Ascending aorta (tissue), 2 donors: ENCODE results near the gene TNKS2. TPM values are rescaled to one million over a fixed set of nuclear protein-coding genes. Genes with fewer than 3 reads are reported as not detected.

ENCODE experiments used
- DNase-seq, 2 donors: peaks; one replicate each; pipeline ENCODE4 v3.0.0-alpha.2; 2019; ENCODE audit warnings: low spot score in 2 of 2
- H3K27ac ChIP-seq, 2 donors: fragments of 200-600 bp; sonication (generic); one replicate each; pipeline ENCODE4 v1.5.1; 2016 to 2017; ENCODE audit warnings: mild to moderate bottlenecking in 1 of 2
- H3K27me3 ChIP-seq: fragments of 200-600 bp; sonication (generic); one replicate; pipeline ENCODE4 v1.5.1; 2017
- H3K36me3 ChIP-seq, 2 donors: fragments of 200-600 bp; sonication (generic); one replicate each; pipeline ENCODE4 v1.5.1; 2016
- H3K4me1 ChIP-seq, 2 donors: fragments of 200-600 bp; sonication (generic); one replicate each; pipeline ENCODE4 v1.5.1; 2016 to 2017; ENCODE audit warnings: mild to moderate bottlenecking in 1 of 2
- H3K4me3 ChIP-seq, 2 donors: fragments of 200-600 bp; sonication (generic); one replicate each; pipeline ENCODE4 v1.5.1; 2016 to 2017; ENCODE audit warnings: mild to moderate bottlenecking in 1 of 2
- H3K9me3 ChIP-seq, 2 donors: fragments of 200-600 bp; sonication (generic); one replicate each; pipeline ENCODE4 v1.5.1; 2016
- CTCF ChIP-seq, 3 experiments: fragments of 200-600 bp in 2 of 3; fragments of 450-650 bp in 1 of 3; sonication (generic) in 2 of 3; IDR thresholded peaks; one replicate each; pipeline ENCODE4 v1.5.1; 2016 to 2019; ENCODE audit warnings: antibody characterized with exemption in 3 of 3, mild to moderate bottlenecking in 1 of 3, moderate library complexity in 1 of 3
- intact Hi-C: fragments of 100-400 bp; cut with DNase I; formaldehyde crosslinking; loops from one replicate; pipeline ENCODE4 v1.15.1; 2023
- total RNA-seq: library from RNA; depleted of rRNA; stranded (reverse); fragments of >200 nt; gene quantifications from one replicate; pipeline ENCODE4 v1.1.0, GENCODE V29; 2016

Gene TNKS2
- total RNA-seq, 1 donor from 2014 or later, result 26.4 TPM

DNA sequence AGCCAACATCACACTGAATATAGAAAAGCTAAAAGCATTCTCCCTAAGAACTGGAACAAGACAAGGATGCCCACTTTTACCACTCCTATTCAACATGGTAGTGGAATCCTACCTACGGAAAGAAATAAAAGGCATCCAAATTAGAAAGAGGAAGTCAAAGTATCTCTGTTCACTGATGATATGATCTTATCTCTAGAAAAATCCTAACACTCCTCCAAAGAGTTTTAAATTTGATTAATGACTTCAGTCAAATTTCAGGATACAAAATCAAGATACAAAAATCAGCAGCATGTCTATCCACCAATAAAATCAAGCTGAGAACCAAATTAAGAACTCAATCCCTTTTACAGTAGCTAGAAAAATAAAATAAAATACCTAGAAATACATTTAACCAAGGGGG, 35.3 kb upstream of the TNKS2 start:
- H3K4me1 ChIP-seq, result no peaks in the 10 kb centered on the region
- H3K36me3 ChIP-seq, result no peaks in the 10 kb centered on the region
- H3K9me3 ChIP-seq, result no peaks in the 10 kb centered on the region
- H3K27ac ChIP-seq, result no peak overlapping the region
- no peak for TF ChIP-seq CTCF (IDR thresholded peaks at IDR 0.05)
- no peaks in the 10 kb centered on the region for H3K27me3 ChIP-seq
- no peak overlapping the region for H3K4me3 ChIP-seq
- intact Hi-C loops, result no loop called here
- no peak for DNase-seq

DNA sequence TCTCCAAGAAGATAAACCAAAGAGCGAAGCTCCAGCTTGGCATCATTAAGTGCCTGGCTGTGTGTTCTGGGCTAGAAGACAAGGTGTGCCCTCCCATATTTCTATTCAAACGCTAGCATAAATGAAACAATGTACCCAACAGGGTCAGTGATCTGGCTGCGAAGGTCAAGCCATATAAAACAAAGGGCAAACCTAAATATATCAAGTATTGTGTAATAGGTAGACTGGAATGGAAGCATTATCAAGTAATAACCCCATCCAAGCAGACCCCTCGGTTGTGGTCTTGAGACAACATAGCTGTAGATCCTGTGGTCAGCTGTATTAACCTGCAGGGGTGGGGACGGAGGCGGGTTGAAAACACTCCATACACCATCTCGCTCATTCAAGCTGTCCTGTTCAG, 31.6 kb upstream of the TNKS2 start:
- Histone ChIP-seq H3K9me3 (no peaks in the 10 kb centered on the region), H3K4me3 (no peak overlapping the region), H3K36me3 (no peaks in the 10 kb centered on the region), H3K27ac (no peak overlapping the region), H3K27me3 (no peaks in the 10 kb centered on the region), H3K4me1 (no peaks in the 10 kb centered on the region)
- no peak for DNase-seq
- no peak for TF ChIP-seq CTCF (IDR thresholded peaks at IDR 0.05)
- intact Hi-C loops, result no loop called here

DNA sequence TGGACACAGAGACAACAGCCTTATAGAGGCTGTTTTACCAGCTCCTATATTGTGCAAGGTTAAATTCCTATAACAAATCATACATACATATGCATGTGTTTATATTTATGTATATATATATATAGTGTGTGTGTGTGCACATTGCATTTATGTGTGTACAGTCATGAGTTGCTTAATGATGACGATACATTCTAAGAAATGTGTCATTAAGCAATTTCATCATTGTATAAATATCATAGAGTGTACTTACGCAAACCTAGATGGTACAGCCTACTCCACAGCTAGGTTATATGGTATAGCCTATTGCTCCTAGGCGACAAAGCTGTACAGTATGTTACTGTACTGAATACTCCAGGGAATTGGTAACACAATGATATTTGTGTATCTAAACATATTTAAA, 30.1 kb upstream of the TNKS2 start:
- Histone ChIP-seq H3K4me1 (no peaks in the 10 kb centered on the region), H3K4me3 (no peak overlapping the region), H3K9me3 (no peaks in the 10 kb centered on the region), H3K36me3 (no peaks in the 10 kb centered on the region), H3K27me3 (no peaks in the 10 kb centered on the region), H3K27ac (no peak overlapping the region)
- intact Hi-C loops, result no loop called here
- no peak for DNase-seq
- no peak for TF ChIP-seq CTCF (IDR thresholded peaks at IDR 0.05)

DNA sequence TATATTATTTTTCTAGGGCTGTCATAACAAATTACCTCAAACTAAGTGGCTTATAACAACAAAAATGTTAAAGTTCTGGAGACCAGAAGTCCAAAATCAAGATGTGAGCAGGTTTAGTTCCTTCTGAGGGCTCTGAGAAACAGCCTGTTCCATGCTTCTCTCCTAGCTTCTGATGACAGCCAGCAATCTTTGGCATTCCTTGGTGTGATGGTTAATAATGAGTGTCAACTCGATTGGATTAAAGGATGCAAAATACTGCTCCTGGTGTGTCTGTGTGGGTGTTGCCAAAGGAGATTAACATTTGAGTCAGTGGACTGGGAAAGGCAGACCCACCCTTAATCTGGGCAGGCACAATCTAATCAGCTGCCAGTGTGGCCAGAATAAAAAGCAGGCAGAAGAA, 26.3 kb upstream of the TNKS2 start:
- Histone ChIP-seq H3K36me3 (no peaks in the 10 kb centered on the region), H3K4me1 (no peaks in the 10 kb centered on the region), H3K27ac (no peak overlapping the region), H3K9me3 (no peaks in the 10 kb centered on the region), H3K27me3 (no peaks in the 10 kb centered on the region), H3K4me3 (no peak overlapping the region)
- intact Hi-C loops, result no loop called here
- no peak for TF ChIP-seq CTCF (IDR thresholded peaks at IDR 0.05)
- DNase-seq, result no peak

DNA sequence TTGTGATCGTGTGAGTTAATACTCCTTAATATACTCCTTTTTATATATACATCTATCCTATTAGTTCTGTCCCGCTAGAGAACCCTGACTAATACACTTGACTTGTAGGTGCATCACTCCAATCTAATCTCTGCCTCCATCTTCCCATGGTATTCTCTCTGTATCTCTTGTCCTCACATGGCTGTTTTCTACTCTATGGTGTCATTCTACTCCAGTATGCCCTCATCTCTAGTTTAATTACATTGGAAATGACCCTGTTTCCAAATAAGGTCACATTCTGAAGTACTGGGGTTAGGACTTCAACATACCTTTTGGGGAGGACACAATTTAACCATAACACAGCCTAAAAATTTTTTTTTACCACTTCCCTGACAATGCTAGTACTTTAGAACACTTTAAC, 25.8 kb upstream of the TNKS2 start:
- Histone ChIP-seq H3K4me3 (no peak overlapping the region), H3K27me3 (no peaks in the 10 kb centered on the region), H3K36me3 (no peaks in the 10 kb centered on the region), H3K9me3 (no peaks in the 10 kb centered on the region), H3K4me1 (no peaks in the 10 kb centered on the region), H3K27ac (no peak overlapping the region)
- no peak for TF ChIP-seq CTCF (IDR thresholded peaks at IDR 0.05)
- no peak for DNase-seq
- intact Hi-C loops, result no loop called here

GRCh38 chr10:91772869-91773268, 25.4 kb upstream of the TNKS2 start:
- Histone ChIP-seq H3K9me3 (no peaks in the 10 kb centered on the region), H3K36me3 (no peaks in the 10 kb centered on the region), H3K4me3 (no peak overlapping the region), H3K27me3 (no peaks in the 10 kb centered on the region), H3K4me1 (no peaks in the 10 kb centered on the region), H3K27ac (no peak overlapping the region)
- intact Hi-C loops, result no loop called here
- TF ChIP-seq CTCF (IDR thresholded peaks at IDR 0.05), result no peak
- DNase-seq, result no peak
